ENCODE results near the gene CCSER1. TPM values are rescaled to one million over a fixed set of nuclear protein-coding genes. Genes with fewer than 3 reads are reported as not detected.

The CCSER1 gene
- total RNA-seq, 2 donors from 2014 or later, result 11.8 to 12.5 TPM

DNA sequence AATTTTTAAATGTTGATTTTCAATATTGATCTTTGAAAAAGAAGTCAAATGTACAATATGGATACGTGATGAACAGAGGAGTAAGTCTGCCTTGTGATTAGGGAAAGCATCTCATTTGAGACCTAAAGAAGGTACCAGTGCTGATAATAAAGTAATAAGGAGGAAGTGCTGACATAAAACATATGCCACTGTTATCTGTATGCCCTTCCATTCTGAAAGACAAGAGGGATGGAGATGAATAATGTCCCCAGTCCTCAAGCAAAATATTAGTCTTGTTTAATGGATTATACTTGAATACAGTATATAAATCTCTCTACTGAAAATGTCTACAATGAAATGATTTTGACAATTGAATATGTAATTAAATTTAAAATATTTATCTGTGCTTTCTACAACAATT is 58.2 kb downstream of the CCSER1 start:
- no peaks in the 10 kb centered on the region for H3K9me3 ChIP-seq
- peak overlapping the region in 1 of 2 donors; percentile 11 for H3K27ac ChIP-seq
- H3K4me1 ChIP-seq, result peaks cover 0 to 9% of the 10 kb centered on the region in 2 donors
- no peaks in the 10 kb centered on the region for H3K27me3 ChIP-seq
- TF ChIP-seq, protein P1, sequence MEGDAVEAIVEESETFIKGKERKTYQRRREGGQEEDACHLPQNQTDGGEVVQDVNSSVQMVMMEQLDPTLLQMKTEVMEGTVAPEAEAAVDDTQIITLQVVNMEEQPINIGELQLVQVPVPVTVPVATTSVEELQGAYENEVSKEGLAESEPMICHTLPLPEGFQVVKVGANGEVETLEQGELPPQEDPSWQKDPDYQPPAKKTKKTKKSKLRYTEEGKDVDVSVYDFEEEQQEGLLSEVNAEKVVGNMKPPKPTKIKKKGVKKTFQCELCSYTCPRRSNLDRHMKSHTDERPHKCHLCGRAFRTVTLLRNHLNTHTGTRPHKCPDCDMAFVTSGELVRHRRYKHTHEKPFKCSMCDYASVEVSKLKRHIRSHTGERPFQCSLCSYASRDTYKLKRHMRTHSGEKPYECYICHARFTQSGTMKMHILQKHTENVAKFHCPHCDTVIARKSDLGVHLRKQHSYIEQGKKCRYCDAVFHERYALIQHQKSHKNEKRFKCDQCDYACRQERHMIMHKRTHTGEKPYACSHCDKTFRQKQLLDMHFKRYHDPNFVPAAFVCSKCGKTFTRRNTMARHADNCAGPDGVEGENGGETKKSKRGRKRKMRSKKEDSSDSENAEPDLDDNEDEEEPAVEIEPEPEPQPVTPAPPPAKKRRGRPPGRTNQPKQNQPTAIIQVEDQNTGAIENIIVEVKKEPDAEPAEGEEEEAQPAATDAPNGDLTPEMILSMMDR (IDR thresholded peaks at IDR 0.05), result no peak
- H3K4me3 ChIP-seq, result no peak overlapping the region
- DNase-seq (ENCODE audit: low spot score), result no peak
- H3K36me3 ChIP-seq, result no peaks in the 10 kb centered on the region

- no peak overlapping the region for H3K27ac ChIP-seq
- H3K4me1 ChIP-seq, result peaks cover 0 to 9% of the 10 kb centered on the region in 2 donors
- TF ChIP-seq, protein P1 (IDR thresholded peaks at IDR 0.05), result no peak
- H3K4me3 ChIP-seq, result no peak overlapping the region
- DNase-seq (ENCODE audit: low spot score), result no peak
- H3K36me3 ChIP-seq, result no peaks in the 10 kb centered on the region
- no peaks in the 10 kb centered on the region for H3K9me3 ChIP-seq
- no peaks in the 10 kb centered on the region for H3K27me3 ChIP-seq
Measured at GRCh38 chr4:90186229-90186628, 59.0 kb downstream of the CCSER1 start.

GRCh38 chr4:90187148-90187884 is 60.1 kb downstream of the CCSER1 start:
- no peaks in the 10 kb centered on the region for H3K36me3 ChIP-seq

GRCh38 chr4:90189178-90189577 is 62.0 kb downstream of the CCSER1 start:
- Histone ChIP-seq H3K27ac (peak overlapping the region in 1 of 2 donors; percentile 40), H3K27me3 (no peaks in the 10 kb centered on the region), H3K4me3 (no peak overlapping the region), H3K36me3 (no peaks in the 10 kb centered on the region), H3K9me3 (no peaks in the 10 kb centered on the region), H3K4me1 (peaks cover 0 to 9% of the 10 kb centered on the region in 2 donors)
- TF ChIP-seq, protein P1 (IDR thresholded peaks at IDR 0.05), result no peak
- no peak for DNase-seq (ENCODE audit: low spot score)

More at GRCh38 chr4:90187148-90187884, 60.1 kb downstream of the CCSER1 start:
- no peaks in the 10 kb centered on the region for H3K27me3 ChIP-seq
- TF ChIP-seq, protein P1 (IDR thresholded peaks at IDR 0.05), result no peak
- no peak for DNase-seq (ENCODE audit: low spot score)
- H3K27ac ChIP-seq, result peak overlapping the region in 1 of 2 donors; percentile 3
- H3K9me3 ChIP-seq, result no peaks in the 10 kb centered on the region
- peaks cover 0 to 9% of the 10 kb centered on the region in 2 donors for H3K4me1 ChIP-seq
- H3K4me3 ChIP-seq, result no peak overlapping the region

DNA sequence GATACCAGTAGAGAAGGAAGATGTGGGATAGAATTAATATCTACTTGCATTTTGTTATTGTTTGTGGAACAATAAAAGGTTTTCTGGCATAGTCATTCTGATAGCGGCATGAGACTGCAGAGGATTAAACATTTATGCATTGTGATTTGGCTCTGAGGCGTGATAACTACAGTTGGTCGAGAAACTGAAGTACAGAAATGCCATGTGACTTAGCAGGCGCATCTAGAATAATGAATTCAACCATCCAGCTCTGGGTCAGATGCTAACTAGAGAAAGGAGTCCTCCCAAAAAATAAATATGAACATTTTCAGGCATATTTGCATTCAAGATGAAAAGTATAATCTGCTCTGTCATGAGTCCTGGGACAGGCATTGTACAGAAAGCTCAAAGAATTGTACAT is 62.8 kb downstream of the CCSER1 start:
- no peak for DNase-seq (ENCODE audit: low spot score)
- no peaks in the 10 kb centered on the region for H3K9me3 ChIP-seq
- H3K4me1 ChIP-seq, result peaks cover 0 to 2% of the 10 kb centered on the region in 2 donors
- TF ChIP-seq, protein P1 (IDR thresholded peaks at IDR 0.05), result no peak
- H3K27me3 ChIP-seq, result no peaks in the 10 kb centered on the region
- H3K36me3 ChIP-seq, result no peaks in the 10 kb centered on the region
- H3K4me3 ChIP-seq, result no peak overlapping the region
- no peak overlapping the region for H3K27ac ChIP-seq
